ENCODE measurements around the gene WAS.
"Not testable (repeated sequence)": the region's sequence is repeated elsewhere in the genome, so short reads cannot be mapped to it uniquely, and the experiment has no call there.

WAS gene

GRCh38 chrX:48666649-48667048 lies 16.9 kb upstream of the WAS start:
- H3K4me1 ChIP-seq (ENCODE audit: control insufficient read depth, insufficient read depth, low read depth, low read length), result no peaks in the 10 kb centered on the region
- no peak overlapping the region for H3K23ac ChIP-seq (ENCODE audit: low read length in 2 of 2)
- H3K27ac ChIP-seq (ENCODE audit: low read length, poor library complexity, severe bottlenecking), result no peak overlapping the region
- H2BK12ac ChIP-seq (ENCODE audit: low read length in 2 of 2), result no peak overlapping the region
- H3K4ac ChIP-seq (ENCODE audit: low read depth in 1 of 2, low read length in 2 of 2), result no peak overlapping the region
- no peak overlapping the region for H2BK120ac ChIP-seq (ENCODE audit: low read depth, low read length)
- H3K4me2 ChIP-seq (ENCODE audit: low read length, poor library complexity, severe bottlenecking), result no peak overlapping the region
- 53% methylated on average over 2 of the region's 4 CpGs for WGBS
- H4K8ac ChIP-seq (ENCODE audit: low read length), result no peak overlapping the region
- H2BK5ac ChIP-seq (ENCODE audit: low read depth, low read length, poor library complexity, severe bottlenecking), result no peak overlapping the region
- no peak overlapping the region for H3K4me3 ChIP-seq (ENCODE audit: insufficient read depth in 1 of 2, low read depth in 1 of 2, low read length in 2 of 2)
- H2BK15ac ChIP-seq (ENCODE audit: low read depth, poor library complexity, severe bottlenecking), result no peak overlapping the region
- H3K27me3 ChIP-seq (ENCODE audit: control insufficient read depth in 1 of 2, insufficient read depth in 1 of 2, low read length in 2 of 2), result peaks cover 0 to 9% of the 10 kb centered on the region in 2 experiments
- peaks cover 6% of the 10 kb centered on the region for H3K9me3 ChIP-seq (ENCODE audit: control insufficient read depth, low read length)
- H3K79me1 ChIP-seq (replicated peaks; ENCODE audit: low read length, poor library complexity, severe bottlenecking), result no peaks in the 10 kb centered on the region
- H3K36me3 ChIP-seq (ENCODE audit: control insufficient read depth in 1 of 2, insufficient read depth in 2 of 2, low read depth in 1 of 2, low read length in 2 of 2), result no peaks in the 10 kb centered on the region
- no peak overlapping the region for H3K9ac ChIP-seq (ENCODE audit: low read length)
- no peak overlapping the region for H3K14ac ChIP-seq (ENCODE audit: low read length in 2 of 2)
- no peak overlapping the region for H2AK5ac ChIP-seq (ENCODE audit: low read length, severe bottlenecking)
- no peak for DNase-seq
- no peak overlapping the region for H4K91ac ChIP-seq (ENCODE audit: low read length)
- H3K18ac ChIP-seq (ENCODE audit: low read depth in 1 of 2, low read length in 2 of 2), result no peak overlapping the region
- H2AFZ ChIP-seq (ENCODE audit: low read depth, low read length), result no peak overlapping the region

GRCh38 chrX:48667509-48667908 lies 16.1 kb upstream of the WAS start:
- H3K4me3 ChIP-seq (ENCODE audit: insufficient read depth in 1 of 2, low read depth in 1 of 2, low read length in 2 of 2), result no peak overlapping the region
- H3K9me3 ChIP-seq (ENCODE audit: control insufficient read depth, low read length), result peaks cover 6% of the 10 kb centered on the region
- H2AK5ac ChIP-seq (ENCODE audit: low read length, severe bottlenecking), result no peak overlapping the region
- H3K4ac ChIP-seq (ENCODE audit: low read depth in 1 of 2, low read length in 2 of 2), result no peak overlapping the region
- no peak overlapping the region for H4K91ac ChIP-seq (ENCODE audit: low read length)
- H3K14ac ChIP-seq (ENCODE audit: low read length in 2 of 2), result no peak overlapping the region
- H2AFZ ChIP-seq (ENCODE audit: low read depth, low read length), result no peak overlapping the region
- no peak overlapping the region for H3K23ac ChIP-seq (ENCODE audit: low read length in 2 of 2)
- no peak overlapping the region for H4K8ac ChIP-seq (ENCODE audit: low read length)
- H3K18ac ChIP-seq (ENCODE audit: low read depth in 1 of 2, low read length in 2 of 2), result no peak overlapping the region
- no peak overlapping the region for H3K27ac ChIP-seq (ENCODE audit: low read length, poor library complexity, severe bottlenecking)
- WGBS, result 93% methylated on average over 3 of the region's 4 CpGs
- H3K27me3 ChIP-seq (ENCODE audit: control insufficient read depth in 1 of 2, insufficient read depth in 1 of 2, low read length in 2 of 2), result peaks cover 0 to 9% of the 10 kb centered on the region in 2 experiments
- no peak overlapping the region for H2BK120ac ChIP-seq (ENCODE audit: low read depth, low read length)
- H3K36me3 ChIP-seq (ENCODE audit: control insufficient read depth in 1 of 2, insufficient read depth in 2 of 2, low read depth in 1 of 2, low read length in 2 of 2), result no peaks in the 10 kb centered on the region
- H2BK15ac ChIP-seq (ENCODE audit: low read depth, poor library complexity, severe bottlenecking), result no peak overlapping the region
- no peaks in the 10 kb centered on the region for H3K4me1 ChIP-seq (ENCODE audit: control insufficient read depth, insufficient read depth, low read depth, low read length)
- H2BK12ac ChIP-seq (ENCODE audit: low read length in 2 of 2), result no peak overlapping the region
- H3K4me2 ChIP-seq (ENCODE audit: low read length, poor library complexity, severe bottlenecking), result no peak overlapping the region
- DNase-seq, result no peak
- H3K79me1 ChIP-seq (replicated peaks; ENCODE audit: low read length, poor library complexity, severe bottlenecking), result no peaks in the 10 kb centered on the region
- no peak overlapping the region for H3K9ac ChIP-seq (ENCODE audit: low read length)
- H2BK5ac ChIP-seq (ENCODE audit: low read depth, low read length, poor library complexity, severe bottlenecking), result no peak overlapping the region

- 87% methylated on average over 11 of the region's 11 CpGs for WGBS
- H2AFZ ChIP-seq (ENCODE audit: low read depth, low read length); H2BK5ac ChIP-seq (ENCODE audit: low read depth, low read length, poor library complexity, severe bottlenecking); H3K79me1 ChIP-seq (replicated peaks; ENCODE audit: low read length, poor library complexity, severe bottlenecking); H3K4me1 ChIP-seq (ENCODE audit: control insufficient read depth, insufficient read depth, low read depth, low read length); H3K9ac ChIP-seq (ENCODE audit: low read length); H3K14ac ChIP-seq (ENCODE audit: low read length in 2 of 2); H3K36me3 ChIP-seq (ENCODE audit: control insufficient read depth in 1 of 2, insufficient read depth in 2 of 2, low read depth in 1 of 2, low read length in 2 of 2); DNase-seq; H4K8ac ChIP-seq (ENCODE audit: low read length); H2AK5ac ChIP-seq (ENCODE audit: low read length, severe bottlenecking); H3K18ac ChIP-seq (ENCODE audit: low read depth in 1 of 2, low read length in 2 of 2); H3K4me3 ChIP-seq (ENCODE audit: insufficient read depth in 1 of 2, low read depth in 1 of 2, low read length in 2 of 2); H3K4ac ChIP-seq (ENCODE audit: low read depth in 1 of 2, low read length in 2 of 2); H4K91ac ChIP-seq (ENCODE audit: low read length); H3K4me2 ChIP-seq (ENCODE audit: low read length, poor library complexity, severe bottlenecking); H2BK120ac ChIP-seq (ENCODE audit: low read depth, low read length); H2BK12ac ChIP-seq (ENCODE audit: low read length in 2 of 2); H3K27me3 ChIP-seq (ENCODE audit: control insufficient read depth in 1 of 2, insufficient read depth in 1 of 2, low read length in 2 of 2); H2BK15ac ChIP-seq (ENCODE audit: low read depth, poor library complexity, severe bottlenecking); H3K27ac ChIP-seq (ENCODE audit: low read length, poor library complexity, severe bottlenecking); H3K23ac ChIP-seq (ENCODE audit: low read length in 2 of 2); H3K9me3 ChIP-seq (ENCODE audit: control insufficient read depth, low read length): not testable (repeated sequence)
Measured at GRCh38 chrX:48668187-48668586, 15.4 kb upstream of the WAS start.

GRCh38 chrX:48676106-48676892 lies 7.3 kb upstream of the WAS start:
- H3K9me3 ChIP-seq (ENCODE audit: control insufficient read depth, low read length), result no peaks in the 10 kb centered on the region
- peak overlapping the region; percentile 82 for H4K8ac ChIP-seq (ENCODE audit: low read length)
- no peak overlapping the region for H3K23ac ChIP-seq (ENCODE audit: low read length in 2 of 2)
- peak overlapping the region in 1 of 2 experiments; percentile 88 for H3K14ac ChIP-seq (ENCODE audit: low read length in 2 of 2)
- no peak overlapping the region for H2BK15ac ChIP-seq (ENCODE audit: low read depth, poor library complexity, severe bottlenecking)
- peak overlapping the region; percentile 85 for H3K9ac ChIP-seq (ENCODE audit: low read length)
- H2AK5ac ChIP-seq (ENCODE audit: low read length, severe bottlenecking), result no peak overlapping the region
- peak overlapping the region; percentile 75 to 86 for H3K4me3 ChIP-seq (ENCODE audit: insufficient read depth in 1 of 2, low read depth in 1 of 2, low read length in 2 of 2)
- H3K4ac ChIP-seq (ENCODE audit: low read depth in 1 of 2, low read length in 2 of 2), result peak overlapping the region in 1 of 2 experiments; percentile 88
- peak overlapping the region; percentile 55 to 84 for H3K18ac ChIP-seq (ENCODE audit: low read depth in 1 of 2, low read length in 2 of 2)
- DNase-seq, result peak; percentile 89
- no peaks in the 10 kb centered on the region for H3K36me3 ChIP-seq (ENCODE audit: control insufficient read depth in 1 of 2, insufficient read depth in 2 of 2, low read depth in 1 of 2, low read length in 2 of 2)
- H3K27ac ChIP-seq (ENCODE audit: low read length, poor library complexity, severe bottlenecking), result peak overlapping the region; percentile 69
- no peak overlapping the region for H2BK120ac ChIP-seq (ENCODE audit: low read depth, low read length)
- peak overlapping the region in 1 of 2 experiments; percentile 16 for H2BK12ac ChIP-seq (ENCODE audit: low read length in 2 of 2)
- peak overlapping the region; percentile 18 for H4K91ac ChIP-seq (ENCODE audit: low read length)
- H2AFZ ChIP-seq (ENCODE audit: low read depth, low read length), result peak overlapping the region; percentile 27
- peaks cover 0 to 8% of the 10 kb centered on the region in 2 experiments for H3K27me3 ChIP-seq (ENCODE audit: control insufficient read depth in 1 of 2, insufficient read depth in 1 of 2, low read length in 2 of 2)
- under 1% methylated on average over 36 of the region's 67 CpGs for WGBS
- H2BK5ac ChIP-seq (ENCODE audit: low read depth, low read length, poor library complexity, severe bottlenecking), result peak overlapping the region; percentile 46
- H3K4me1 ChIP-seq (ENCODE audit: control insufficient read depth, insufficient read depth, low read depth, low read length), result peaks cover 7% of the 10 kb centered on the region
- peak overlapping the region; percentile 68 for H3K4me2 ChIP-seq (ENCODE audit: low read length, poor library complexity, severe bottlenecking)
- H3K79me1 ChIP-seq (replicated peaks; ENCODE audit: low read length, poor library complexity, severe bottlenecking), result no peaks in the 10 kb centered on the region

All from mesenchymal stem cell (in vitro differentiated cells and primary cell).